Right renal pelvis (tissue), 4 donors: Measurements from ENCODE around the gene DTL. TPM values are rescaled to one million over a fixed set of nuclear protein-coding genes. Genes with fewer than 3 reads are reported as not detected.

ENCODE experiments used
- polyA plus RNA-seq, 4 donors: library from polyadenylated mRNA; unstranded; fragments of 120-200 nt; gene quantifications; one replicate each; pipeline ENCODE4 v1.2.1, GENCODE V29; 2013; ENCODE audit not compliant: insufficient read length in 4 of 4

Gene DTL
- polyA plus RNA-seq, 4 donors, result 16.9 to 19.6 (median 19.1) TPM

Other genes with a start within 250 kb of the DTL start
- gene LPGAT1, start 205.0 kb upstream of the DTL start, polyA plus RNA-seq, result 10 to 100 TPM; 23.2 to 29.6 (median 27.4) TPM
- 10 to 100 TPM; 17.6 to 20.2 (median 18.2) TPM for gene INTS7, start 191 bp upstream of the DTL start, polyA plus RNA-seq
- 10 to 100 TPM; 32.0 to 43.6 (median 39.6) TPM for gene PPP2R5A, start 249.7 kb downstream of the DTL start, polyA plus RNA-seq